ENCODE data around the gene OPCML.

OPCML gene

DNA sequence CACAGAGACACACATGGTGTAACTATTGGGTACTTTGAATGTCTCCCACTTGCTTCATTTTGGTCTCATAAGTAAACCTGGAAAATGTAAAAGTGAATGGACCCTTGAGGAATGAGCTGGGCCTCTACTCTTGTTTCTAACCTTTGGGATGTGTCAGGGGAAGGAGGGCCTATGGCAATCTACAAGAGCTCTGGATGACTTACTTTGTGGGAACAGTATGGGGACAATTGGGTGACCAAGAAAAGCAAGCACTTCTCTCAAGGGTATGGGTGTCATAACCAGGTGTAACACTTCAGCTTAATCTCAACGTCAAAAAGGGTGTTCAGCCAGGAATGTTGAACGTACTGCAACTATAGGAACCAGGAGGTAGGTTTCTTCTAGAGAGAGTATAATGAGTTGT, 144.0 kb downstream of the OPCML start:
- TF ChIP-seq, protein P1, sequence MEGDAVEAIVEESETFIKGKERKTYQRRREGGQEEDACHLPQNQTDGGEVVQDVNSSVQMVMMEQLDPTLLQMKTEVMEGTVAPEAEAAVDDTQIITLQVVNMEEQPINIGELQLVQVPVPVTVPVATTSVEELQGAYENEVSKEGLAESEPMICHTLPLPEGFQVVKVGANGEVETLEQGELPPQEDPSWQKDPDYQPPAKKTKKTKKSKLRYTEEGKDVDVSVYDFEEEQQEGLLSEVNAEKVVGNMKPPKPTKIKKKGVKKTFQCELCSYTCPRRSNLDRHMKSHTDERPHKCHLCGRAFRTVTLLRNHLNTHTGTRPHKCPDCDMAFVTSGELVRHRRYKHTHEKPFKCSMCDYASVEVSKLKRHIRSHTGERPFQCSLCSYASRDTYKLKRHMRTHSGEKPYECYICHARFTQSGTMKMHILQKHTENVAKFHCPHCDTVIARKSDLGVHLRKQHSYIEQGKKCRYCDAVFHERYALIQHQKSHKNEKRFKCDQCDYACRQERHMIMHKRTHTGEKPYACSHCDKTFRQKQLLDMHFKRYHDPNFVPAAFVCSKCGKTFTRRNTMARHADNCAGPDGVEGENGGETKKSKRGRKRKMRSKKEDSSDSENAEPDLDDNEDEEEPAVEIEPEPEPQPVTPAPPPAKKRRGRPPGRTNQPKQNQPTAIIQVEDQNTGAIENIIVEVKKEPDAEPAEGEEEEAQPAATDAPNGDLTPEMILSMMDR (conservative IDR thresholded peaks at IDR 0.05; ENCODE audit: low read length), result no peak
- no peak overlapping the region for H3K4me3 ChIP-seq (ENCODE audit: low read length)
- no peak for DNase-seq (ENCODE audit: low read depth)

DNA sequence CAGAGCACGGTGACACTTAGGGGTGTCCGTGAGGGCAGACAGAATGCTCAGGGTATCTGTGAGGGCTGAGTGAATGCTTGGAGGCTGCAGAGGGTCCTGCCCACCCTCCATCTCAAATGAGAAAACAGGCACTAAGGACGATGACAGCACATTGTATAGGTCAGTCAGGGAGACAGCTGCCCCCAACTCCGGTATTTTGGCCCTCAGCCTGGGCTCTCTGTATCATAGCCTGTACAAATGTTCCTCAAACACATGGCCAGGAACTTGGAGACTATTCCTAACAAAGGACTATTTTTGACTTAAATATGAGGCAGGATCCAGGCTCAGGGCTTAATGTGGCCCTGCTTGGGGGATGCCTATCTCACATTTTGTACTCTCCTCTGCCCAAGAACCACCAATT, 145.4 kb downstream of the OPCML start:
- no peak for DNase-seq (ENCODE audit: low read depth)
- TF ChIP-seq, protein P1 (conservative IDR thresholded peaks at IDR 0.05; ENCODE audit: low read length), result no peak
- no peak overlapping the region for H3K4me3 ChIP-seq (ENCODE audit: low read length)

DNA sequence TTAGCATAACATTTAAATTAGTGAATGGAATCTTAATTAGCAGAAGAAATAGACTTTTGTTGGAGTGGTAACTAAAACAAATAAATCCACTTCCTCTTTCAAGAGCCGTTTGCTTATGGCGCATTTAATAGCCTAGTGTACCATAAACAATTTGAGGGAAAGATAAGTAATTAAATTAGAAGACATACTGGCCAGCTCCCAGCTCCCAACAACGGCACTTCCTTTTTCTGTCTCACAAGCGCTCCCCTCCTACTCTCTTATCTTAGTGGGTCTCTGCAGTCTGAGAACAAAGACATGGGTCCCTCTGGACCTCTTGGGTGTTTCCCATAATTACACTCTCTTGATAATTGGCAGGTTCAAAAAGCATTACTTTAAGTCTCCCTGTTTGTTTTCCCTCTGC, 146.0 kb downstream of the OPCML start:
- TF ChIP-seq, protein P1 (conservative IDR thresholded peaks at IDR 0.05; ENCODE audit: low read length), result no peak
- no peak for DNase-seq (ENCODE audit: low read depth)
- H3K4me3 ChIP-seq (ENCODE audit: low read length), result no peak overlapping the region

DNA sequence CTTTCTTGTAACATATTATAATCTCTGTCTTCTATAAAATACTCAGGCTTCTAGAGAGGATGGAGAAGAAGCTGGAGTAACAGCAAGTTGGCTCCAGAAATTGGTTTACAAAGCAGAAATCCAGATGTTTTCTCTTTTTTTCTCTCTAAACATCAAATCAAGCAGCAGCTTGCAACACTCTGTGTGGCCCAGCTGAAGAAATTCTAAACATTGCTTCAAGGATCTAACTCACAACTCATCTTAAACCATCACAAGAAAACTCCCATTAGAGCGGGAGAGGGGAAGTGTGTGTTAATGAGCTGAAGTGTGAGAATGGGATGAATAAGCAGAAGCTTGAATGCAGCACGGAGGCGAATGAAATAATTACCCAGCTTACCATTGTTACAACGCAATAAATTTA, 146.5 kb downstream of the OPCML start:
- TF ChIP-seq, protein P1 (conservative IDR thresholded peaks at IDR 0.05; ENCODE audit: low read length), result no peak

DNA sequence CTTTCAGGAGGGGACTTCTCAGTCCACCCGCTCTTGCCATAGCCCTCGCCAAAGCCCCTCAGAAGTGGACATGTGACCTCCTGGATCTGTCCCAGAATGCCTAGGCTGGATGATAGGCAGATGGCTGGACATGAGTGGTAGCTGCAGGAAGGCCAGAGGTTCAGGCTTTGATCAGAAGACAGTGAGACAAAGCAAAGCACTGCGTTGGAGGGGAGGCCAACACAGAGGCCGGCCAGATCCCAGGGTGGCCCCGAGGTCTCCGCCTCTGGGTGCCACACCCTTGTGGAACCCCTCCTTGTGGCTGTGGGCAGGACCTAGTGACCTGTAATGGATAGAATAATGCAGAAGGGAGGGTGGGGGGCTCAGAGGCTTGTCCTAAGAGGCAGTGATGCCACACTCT, 147.6 kb downstream of the OPCML start:
- DNase-seq (ENCODE audit: low read depth), result no peak
- TF ChIP-seq, protein P1 (conservative IDR thresholded peaks at IDR 0.05; ENCODE audit: low read length), result no peak
- no peak overlapping the region for H3K4me3 ChIP-seq (ENCODE audit: low read length)

More for the DNA sequence above, 146.5 kb downstream of the OPCML start:
- H3K4me3 ChIP-seq (ENCODE audit: low read length), result no peak overlapping the region
- DNase-seq (ENCODE audit: low read depth), result no peak

DNA sequence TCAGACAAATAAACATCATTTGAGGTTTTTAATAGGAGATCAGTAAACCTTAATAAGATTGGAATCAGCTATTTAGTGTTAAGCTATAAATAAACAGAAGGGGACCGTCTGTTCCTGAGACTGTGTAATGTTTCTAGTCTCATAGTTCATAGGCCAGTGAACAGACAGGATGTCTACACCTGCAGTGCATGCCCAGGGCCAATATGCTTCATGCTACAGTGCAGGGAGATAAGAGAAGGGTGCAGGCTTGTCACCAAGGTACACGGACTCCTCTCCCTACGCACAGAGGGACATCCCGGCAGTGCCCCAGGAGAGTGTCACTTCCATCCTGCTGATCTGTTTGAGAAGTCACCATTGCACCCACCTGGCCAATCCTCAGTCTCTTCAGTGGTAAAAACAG, 148.6 kb downstream of the OPCML start:
- TF ChIP-seq, protein P1 (conservative IDR thresholded peaks at IDR 0.05; ENCODE audit: low read length), result no peak
- DNase-seq (ENCODE audit: low read depth), result no peak

DNA sequence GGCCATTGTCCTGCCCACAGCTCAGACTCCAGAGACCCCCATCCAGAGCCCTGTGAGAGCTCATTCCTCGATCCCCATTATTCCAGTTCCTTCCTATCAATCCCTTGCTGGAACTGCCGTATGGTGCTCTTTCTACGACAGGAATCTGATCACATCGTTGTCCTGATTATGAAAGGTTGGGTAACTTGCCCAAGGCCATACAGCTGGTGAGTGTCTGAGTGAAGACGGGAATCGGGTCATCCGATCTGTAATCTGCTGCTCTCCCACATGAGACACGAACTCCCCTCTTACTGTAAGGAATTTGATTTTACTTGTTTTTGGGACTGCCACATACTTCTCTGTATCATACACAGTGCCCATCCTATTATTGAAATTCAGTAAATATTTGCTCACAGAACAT, 149.1 kb downstream of the OPCML start:
- no peak for DNase-seq (ENCODE audit: low read depth)
- TF ChIP-seq, protein P1 (conservative IDR thresholded peaks at IDR 0.05; ENCODE audit: low read length), result no peak
- H3K4me3 ChIP-seq (ENCODE audit: low read length), result no peak overlapping the region

More for the DNA sequence above, 148.6 kb downstream of the OPCML start:
- no peak overlapping the region for H3K4me3 ChIP-seq (ENCODE audit: low read length)

Data from AG10803 (cell line).